ENCODE measurements around the gene NBEA. TPM values are rescaled to one million over a fixed set of nuclear protein-coding genes. Genes with fewer than 3 reads are reported as not detected.

NBEA gene
- total and polyA plus RNA-seq, 2 experiments from 2014 or later = 9.1 to 29.1 TPM

DNA sequence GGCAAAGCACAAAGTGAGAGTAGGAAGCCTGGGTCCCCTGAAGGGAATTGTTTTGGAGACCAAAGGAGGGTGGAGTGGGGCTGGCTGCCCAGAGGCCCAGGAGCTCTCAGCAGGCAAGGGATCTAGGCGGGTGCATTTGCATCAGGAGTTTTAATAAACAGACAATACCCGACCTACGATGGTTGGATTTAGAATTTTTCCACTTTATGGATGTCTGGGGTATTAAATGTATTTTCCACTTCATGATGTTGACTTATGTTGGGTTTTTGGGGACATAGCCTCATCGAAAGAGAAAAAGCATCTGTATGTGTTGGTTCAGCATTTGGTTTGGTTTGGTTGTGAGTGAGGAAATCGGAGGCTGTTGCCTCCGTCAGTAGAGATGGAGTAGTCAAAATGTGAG is 739.6 kb downstream of the NBEA start:
- DNase-seq (ENCODE audit: low spot score) (no peak), ATAC-seq (peak; percentile 27; the same call in 1 of the 3 replicates)
- Mint-ChIP-seq H3K27me3 (ENCODE audit: insufficient read depth, low read depth, poor library complexity) (peaks cover 2% of the 10 kb centered on the region), H3K4me3 (no peak overlapping the region), H3K36me3 (ENCODE audit: low read depth) (0 out of 3 replicates have a peak, but pooled peaks cover 3% of the 10 kb centered on the region), H3K4me1 (peaks cover 4% of the 10 kb centered on the region; the same call in 2 of the 3 replicates), H3K9me3 (peaks cover 4% of the 10 kb centered on the region; the same call in 1 of the 3 replicates), H3K27ac (no peak overlapping the region)
- Histone ChIP-seq H2AFZ (peak overlapping the region; percentile 43; the same call in 1 of the 2 replicates), H3K9me2 (ENCODE audit: insufficient read depth) (no peaks in the 10 kb centered on the region; the same call in 1 of the 2 replicates), H3F3A (replicated peaks; ENCODE audit: low read depth) (no peaks in the 10 kb centered on the region), H4K20me1 (replicated peaks; ENCODE audit: insufficient read depth) (no peaks in the 10 kb centered on the region), H3K27me3 (ENCODE audit: insufficient read depth) (no peaks in the 10 kb centered on the region), H3K4me1 (ENCODE audit: insufficient read depth) (no peaks in the 10 kb centered on the region), H3K79me2 (replicated peaks; ENCODE audit: insufficient read depth) (no peaks in the 10 kb centered on the region), H3K27ac (ENCODE audit: low read depth) (no peak overlapping the region), H3K4me2 (no peak overlapping the region), H3K4me3 (no peak overlapping the region), H3K36me3 (ENCODE audit: insufficient read depth) (no peaks in the 10 kb centered on the region)
- TF ChIP-seq EZH2phosphoT487 (IDR thresholded peaks at IDR 0.05; ENCODE audit: unreplicated experiment) (no peak), POLR2AphosphoS5 (IDR thresholded peaks at IDR 0.05; ENCODE audit: low read depth) (no peak)
- TF ChIP-seq, protein P1, sequence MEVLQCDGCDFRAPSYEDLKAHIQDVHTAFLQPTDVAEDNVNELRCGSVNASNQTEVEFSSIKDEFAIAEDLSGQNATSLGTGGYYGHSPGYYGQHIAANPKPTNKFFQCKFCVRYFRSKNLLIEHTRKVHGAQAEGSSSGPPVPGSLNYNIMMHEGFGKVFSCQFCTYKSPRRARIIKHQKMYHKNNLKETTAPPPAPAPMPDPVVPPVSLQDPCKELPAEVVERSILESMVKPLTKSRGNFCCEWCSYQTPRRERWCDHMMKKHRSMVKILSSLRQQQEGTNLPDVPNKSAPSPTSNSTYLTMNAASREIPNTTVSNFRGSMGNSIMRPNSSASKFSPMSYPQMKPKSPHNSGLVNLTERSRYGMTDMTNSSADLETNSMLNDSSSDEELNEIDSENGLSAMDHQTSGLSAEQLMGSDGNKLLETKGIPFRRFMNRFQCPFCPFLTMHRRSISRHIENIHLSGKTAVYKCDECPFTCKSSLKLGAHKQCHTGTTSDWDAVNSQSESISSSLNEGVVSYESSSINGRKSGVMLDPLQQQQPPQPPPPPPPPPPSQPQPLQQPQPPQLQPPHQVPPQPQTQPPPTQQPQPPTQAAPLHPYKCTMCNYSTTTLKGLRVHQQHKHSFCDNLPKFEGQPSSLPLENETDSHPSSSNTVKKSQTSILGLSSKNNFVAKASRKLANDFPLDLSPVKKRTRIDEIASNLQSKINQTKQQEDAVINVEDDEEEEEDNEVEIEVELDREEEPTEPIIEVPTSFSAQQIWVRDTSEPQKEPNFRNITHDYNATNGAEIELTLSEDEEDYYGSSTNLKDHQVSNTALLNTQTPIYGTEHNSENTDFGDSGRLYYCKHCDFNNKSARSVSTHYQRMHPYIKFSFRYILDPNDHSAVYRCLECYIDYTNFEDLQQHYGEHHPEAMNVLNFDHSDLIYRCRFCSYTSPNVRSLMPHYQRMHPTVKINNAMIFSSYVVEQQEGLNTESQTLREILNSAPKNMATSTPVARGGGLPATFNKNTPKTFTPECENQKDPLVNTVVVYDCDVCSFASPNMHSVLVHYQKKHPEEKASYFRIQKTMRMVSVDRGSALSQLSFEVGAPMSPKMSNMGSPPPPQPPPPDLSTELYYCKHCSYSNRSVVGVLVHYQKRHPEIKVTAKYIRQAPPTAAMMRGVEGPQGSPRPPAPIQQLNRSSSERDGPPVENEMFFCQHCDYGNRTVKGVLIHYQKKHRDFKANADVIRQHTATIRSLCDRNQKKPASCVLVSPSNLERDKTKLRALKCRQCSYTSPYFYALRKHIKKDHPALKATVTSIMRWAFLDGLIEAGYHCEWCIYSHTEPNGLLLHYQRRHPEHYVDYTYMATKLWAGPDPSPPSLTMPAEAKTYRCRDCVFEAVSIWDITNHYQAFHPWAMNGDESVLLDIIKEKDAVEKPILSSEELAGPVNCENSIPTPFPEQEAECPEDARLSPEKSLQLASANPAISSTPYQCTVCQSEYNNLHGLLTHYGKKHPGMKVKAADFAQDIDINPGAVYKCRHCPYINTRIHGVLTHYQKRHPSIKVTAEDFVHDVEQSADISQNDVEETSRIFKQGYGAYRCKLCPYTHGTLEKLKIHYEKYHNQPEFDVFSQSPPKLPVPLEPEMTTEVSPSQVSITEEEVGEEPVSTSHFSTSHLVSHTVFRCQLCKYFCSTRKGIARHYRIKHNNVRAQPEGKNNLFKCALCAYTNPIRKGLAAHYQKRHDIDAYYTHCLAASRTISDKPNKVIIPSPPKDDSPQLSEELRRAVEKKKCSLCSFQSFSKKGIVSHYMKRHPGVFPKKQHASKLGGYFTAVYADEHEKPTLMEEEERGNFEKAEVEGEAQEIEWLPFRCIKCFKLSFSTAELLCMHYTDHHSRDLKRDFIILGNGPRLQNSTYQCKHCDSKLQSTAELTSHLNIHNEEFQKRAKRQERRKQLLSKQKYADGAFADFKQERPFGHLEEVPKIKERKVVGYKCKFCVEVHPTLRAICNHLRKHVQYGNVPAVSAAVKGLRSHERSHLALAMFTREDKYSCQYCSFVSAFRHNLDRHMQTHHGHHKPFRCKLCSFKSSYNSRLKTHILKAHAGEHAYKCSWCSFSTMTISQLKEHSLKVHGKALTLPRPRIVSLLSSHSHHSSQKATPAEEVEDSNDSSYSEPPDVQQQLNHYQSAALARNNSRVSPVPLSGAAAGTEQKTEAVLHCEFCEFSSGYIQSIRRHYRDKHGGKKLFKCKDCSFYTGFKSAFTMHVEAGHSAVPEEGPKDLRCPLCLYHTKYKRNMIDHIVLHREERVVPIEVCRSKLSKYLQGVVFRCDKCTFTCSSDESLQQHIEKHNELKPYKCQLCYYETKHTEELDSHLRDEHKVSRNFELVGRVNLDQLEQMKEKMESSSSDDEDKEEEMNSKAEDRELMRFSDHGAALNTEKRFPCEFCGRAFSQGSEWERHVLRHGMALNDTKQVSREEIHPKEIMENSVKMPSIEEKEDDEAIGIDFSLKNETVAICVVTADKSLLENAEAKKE (CRISPR knock-in tag; IDR thresholded peaks at IDR 0.05) = no peak

DNA sequence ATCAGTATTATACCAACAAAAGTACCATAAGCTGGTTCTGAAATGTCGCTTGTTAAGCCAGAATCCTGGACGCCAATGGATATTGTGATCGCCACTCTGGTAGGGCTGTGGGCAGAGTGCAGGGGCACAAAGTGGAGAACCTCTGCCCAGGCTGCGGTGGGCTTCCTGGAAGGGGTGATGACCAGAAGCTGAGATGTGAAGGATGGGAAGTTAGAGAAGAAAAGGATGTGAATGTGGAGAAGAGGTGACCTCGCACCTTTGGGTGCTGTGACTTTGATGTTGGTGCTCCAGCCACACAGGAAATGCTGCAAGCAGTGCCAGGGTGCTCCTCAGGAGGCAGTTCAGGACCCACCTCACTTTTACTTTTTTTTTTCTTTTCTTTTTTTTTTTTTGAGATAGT is 742.4 kb downstream of the NBEA start:
- no peaks in the 10 kb centered on the region for H3K4me1 ChIP-seq (ENCODE audit: insufficient read depth)
- H3K79me2 ChIP-seq (replicated peaks; ENCODE audit: insufficient read depth) = no peaks in the 10 kb centered on the region
- Mint-ChIP-seq H3K36me3 (ENCODE audit: low read depth) (no peaks in the 10 kb centered on the region), H3K4me1 (peaks cover 4% of the 10 kb centered on the region; the same call in 2 of the 3 replicates), H3K27ac (no peak overlapping the region), H3K27me3 (ENCODE audit: insufficient read depth, low read depth, poor library complexity) (peaks cover 4% of the 10 kb centered on the region), H3K4me3 (no peak overlapping the region), H3K9me3 (no peaks in the 10 kb centered on the region)
- H3F3A ChIP-seq (replicated peaks; ENCODE audit: low read depth) = no peaks in the 10 kb centered on the region
- no peak overlapping the region for H3K27ac ChIP-seq (ENCODE audit: low read depth)
- ATAC-seq = no peak
- H4K20me1 ChIP-seq (replicated peaks; ENCODE audit: insufficient read depth) = no peaks in the 10 kb centered on the region
- H3K9me2 ChIP-seq (ENCODE audit: insufficient read depth) = no peaks in the 10 kb centered on the region
- H3K27me3 ChIP-seq (ENCODE audit: insufficient read depth) = no peaks in the 10 kb centered on the region
- no peaks in the 10 kb centered on the region for H3K36me3 ChIP-seq (ENCODE audit: insufficient read depth)
- DNase-seq (ENCODE audit: low spot score) = no peak
- no peak overlapping the region for H3K4me3 ChIP-seq
- H3K4me2 ChIP-seq = no peak overlapping the region
- no peak overlapping the region for H2AFZ ChIP-seq
- no peak for TF ChIP-seq CREB1 (CRISPR knock-in tag; IDR thresholded peaks at IDR 0.05; ENCODE audit: low read depth)
- no peak for TF ChIP-seq POLR2AphosphoS5 (IDR thresholded peaks at IDR 0.05; ENCODE audit: low read depth)
- TF ChIP-seq, protein P1 (CRISPR knock-in tag; IDR thresholded peaks at IDR 0.05) = no peak
- TF ChIP-seq NANOG (IDR thresholded peaks at IDR 0.05; ENCODE audit: borderline replicate concordance) = no peak
- no peak for TF ChIP-seq ZNF114 (CRISPR knock-in tag; IDR thresholded peaks at IDR 0.05)

All from GM23338 (cell line).